ENCODE results near the gene PHF19. TPM values are rescaled to one million over a fixed set of nuclear protein-coding genes. Genes with fewer than 3 reads are reported as not detected.

Gene PHF19
- total and polyA plus RNA-seq, 2 experiments from 2014 or later, result 16.8 to 31.0 TPM

GRCh38 chr9:120833325-120833724 is 43.7 kb downstream of the PHF19 start (continued):
- TF ChIP-seq ETS1 (IDR thresholded peaks at IDR 0.05), result no peak
- TF ChIP-seq EZH2 (IDR thresholded peaks at IDR 0.05; ENCODE audit: low read depth, unreplicated experiment), result no peak
- no peak for TF ChIP-seq NANOG (IDR thresholded peaks at IDR 0.05; ENCODE audit: borderline replicate concordance)
- no peak for TF ChIP-seq EZH2phosphoT487 (IDR thresholded peaks at IDR 0.05; ENCODE audit: unreplicated experiment)
- TF ChIP-seq JUNB (IDR thresholded peaks at IDR 0.05; ENCODE audit: unreplicated experiment), result no peak
- no peak for TF ChIP-seq REST (IDR thresholded peaks at IDR 0.05; ENCODE audit: unreplicated experiment)
- no peak for TF ChIP-seq ZNF114 (CRISPR knock-in tag; IDR thresholded peaks at IDR 0.05)

- no peaks in the 10 kb centered on the region; the same call in 1 of the 2 replicates for H3F3A ChIP-seq (replicated peaks; ENCODE audit: low read depth)
- H3K36me3 ChIP-seq (ENCODE audit: insufficient read depth), result peaks cover 41% of the 10 kb centered on the region
- H3K4me1 ChIP-seq (ENCODE audit: insufficient read depth), result peaks cover 6% of the 10 kb centered on the region; the same call in 1 of the 2 replicates
- Mint-ChIP-seq H3K4me3 (no peak overlapping the region), H3K27me3 (ENCODE audit: insufficient read depth, low read depth, poor library complexity) (peaks cover 2% of the 10 kb centered on the region), H3K9me3 (no peaks in the 10 kb centered on the region), H3K36me3 (ENCODE audit: low read depth) (peaks cover 49% of the 10 kb centered on the region), H3K4me1 (peaks cover 9% of the 10 kb centered on the region; the same call in 2 of the 3 replicates), H3K27ac (no peak overlapping the region)
- H3K27ac ChIP-seq (ENCODE audit: low read depth), result peak overlapping the region; percentile 57; the same call in 1 of the 2 replicates
- H4K20me1 ChIP-seq (replicated peaks; ENCODE audit: insufficient read depth), result peaks cover 18% of the 10 kb centered on the region; the same call in 1 of the 2 replicates
- H3K79me2 ChIP-seq (replicated peaks; ENCODE audit: insufficient read depth), result peaks cover 30% of the 10 kb centered on the region
- no peak overlapping the region for H3K4me3 ChIP-seq
- ATAC-seq (no peak), DNase-seq (ENCODE audit: low spot score) (no peak)
- no peaks in the 10 kb centered on the region for H3K9me2 ChIP-seq (ENCODE audit: insufficient read depth)
- H3K27me3 ChIP-seq (ENCODE audit: insufficient read depth), result no peaks in the 10 kb centered on the region
- TF ChIP-seq CREB1 (CRISPR knock-in tag; IDR thresholded peaks at IDR 0.05; ENCODE audit: low read depth), result no peak
- no peak overlapping the region for H2AFZ ChIP-seq
- no peak overlapping the region for H3K4me2 ChIP-seq
These were observed 44.2 kb downstream of the PHF19 start for GRCh38 chr9:120832807-120833206.

GRCh38 chr9:120830865-120831264 is 46.1 kb downstream of the PHF19 start:
- Mint-ChIP-seq H3K27ac (no peak overlapping the region), H3K27me3 (ENCODE audit: insufficient read depth, low read depth, poor library complexity) (no peaks in the 10 kb centered on the region), H3K4me1 (peaks cover 9% of the 10 kb centered on the region; the same call in 2 of the 3 replicates), H3K4me3 (no peak overlapping the region), H3K36me3 (ENCODE audit: low read depth) (peaks cover 65% of the 10 kb centered on the region), H3K9me3 (no peaks in the 10 kb centered on the region)
- Histone ChIP-seq H3K4me1 (ENCODE audit: insufficient read depth) (peaks cover 6% of the 10 kb centered on the region; the same call in 1 of the 2 replicates), H4K20me1 (replicated peaks; ENCODE audit: insufficient read depth) (peaks cover 18% of the 10 kb centered on the region; the same call in 1 of the 2 replicates), H3K9me2 (ENCODE audit: insufficient read depth) (no peaks in the 10 kb centered on the region), H3K4me3 (no peak overlapping the region), H2AFZ (no peak overlapping the region), H3K27me3 (ENCODE audit: insufficient read depth) (no peaks in the 10 kb centered on the region), H3F3A (replicated peaks; ENCODE audit: low read depth) (no peaks in the 10 kb centered on the region; the same call in 1 of the 2 replicates), H3K79me2 (replicated peaks; ENCODE audit: insufficient read depth) (peaks cover 13% of the 10 kb centered on the region), H3K4me2 (no peak overlapping the region), H3K36me3 (ENCODE audit: insufficient read depth) (peaks cover 47% of the 10 kb centered on the region), H3K27ac (ENCODE audit: low read depth) (no peak overlapping the region)
- DNase-seq (ENCODE audit: low spot score) (no peak), ATAC-seq (no peak)
- TF ChIP-seq ZNF331 (CRISPR knock-in tag; IDR thresholded peaks at IDR 0.05; ENCODE audit: low read depth) (no peak), JUNB (IDR thresholded peaks at IDR 0.05; ENCODE audit: unreplicated experiment) (no peak), EZH2phosphoT487 (IDR thresholded peaks at IDR 0.05; ENCODE audit: unreplicated experiment) (no peak), ZNF114 (CRISPR knock-in tag; IDR thresholded peaks at IDR 0.05) (no peak), REST (IDR thresholded peaks at IDR 0.05; ENCODE audit: unreplicated experiment) (no peak), EZH2 (IDR thresholded peaks at IDR 0.05; ENCODE audit: low read depth, unreplicated experiment) (no peak), ETS1 (IDR thresholded peaks at IDR 0.05) (no peak), STAT1 (IDR thresholded peaks at IDR 0.05; ENCODE audit: unreplicated experiment) (no peak)

Data from GM23338 (cell line).